NT2/D1 (cell line): ENCODE data around the gene XPC.

Experiments
- YY1 ChIP-seq: IDR thresholded peaks from 2 replicates; pipeline ENCODE4 v1.6.1; 2011; ENCODE audit not compliant: insufficient read length, insufficient read depth
- ZNF274 ChIP-seq: IDR thresholded peaks from 2 replicates; pipeline ENCODE4 v1.6.1; 2011; ENCODE audit warnings: mild to moderate bottlenecking, low read depth, low read length

DNA sequence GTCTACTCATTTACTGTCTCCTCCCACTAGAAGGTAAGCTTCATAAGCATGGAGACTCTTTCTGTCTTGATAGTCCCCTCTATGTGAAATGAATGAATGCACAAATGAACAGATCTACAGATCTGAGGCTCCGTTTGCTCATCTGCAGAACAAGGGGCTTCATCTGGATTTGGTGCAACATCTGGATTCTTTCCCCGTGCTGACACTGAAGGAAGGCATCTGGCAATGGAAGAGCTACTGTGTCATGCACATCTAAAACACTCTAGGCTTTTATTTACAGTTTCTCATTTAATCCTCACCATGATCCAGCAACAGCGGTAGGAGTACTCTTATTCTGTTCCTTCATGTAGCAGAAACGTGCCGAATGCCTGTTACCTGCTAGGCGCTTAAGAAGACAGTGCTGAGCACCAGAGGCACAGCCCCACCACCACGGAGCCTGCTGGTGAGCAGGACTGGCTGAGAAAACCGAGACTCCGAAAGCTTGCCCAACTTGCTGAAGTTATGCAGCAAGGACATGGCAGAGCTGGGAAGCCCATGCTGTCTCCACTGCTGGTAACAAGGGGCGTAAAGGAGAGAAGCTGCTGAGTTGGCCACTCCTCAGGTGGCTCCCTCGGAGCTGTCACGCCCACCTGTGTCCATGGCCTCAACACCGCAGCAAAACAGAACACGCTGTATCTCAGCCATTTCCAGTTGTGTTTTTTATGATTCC, 31.3 kb upstream of the XPC start:
- TF ChIP-seq ZNF274 (no peak), YY1 (no peak)
